RWPE2 (cell line): Measurements from ENCODE around the gene CREB3L2.
A peak's percentile ranks its signal among the peaks of the same experiment; 100 is the strongest.

ENCODE experiments used
- ATAC-seq: fragments of 200-7000 bp; cut with Tn5 transposase; 3 replicates; pipeline ENCODE4 v1.9.1; 2021; ENCODE audit warnings: low read depth
- DNase-seq: peaks from one replicate; pipeline ENCODE4 v3.0.0-alpha.2; 2020; ENCODE audit warnings: low spot score
- H3K27ac ChIP-seq: fragments of 450-650 bp; 2 replicates; pipeline ENCODE4 v1.5.1; 2017; ENCODE audit warnings: mild to moderate bottlenecking; ENCODE audit not compliant: poor library complexity, severe bottlenecking
- H3K27me3 ChIP-seq: fragments of 250-450 bp; sonication (Bioruptor Pico); 2 replicates; pipeline ENCODE4 v1.5.1; 2021; ENCODE audit warnings: mild to moderate bottlenecking, moderate library complexity; ENCODE audit not compliant: insufficient read depth, poor library complexity, severe bottlenecking
- H3K36me3 ChIP-seq: fragments of 250-450 bp; sonication (Bioruptor Pico); 2 replicates; pipeline ENCODE4 v1.5.1; 2020; ENCODE audit warnings: low read depth, mild to moderate bottlenecking, moderate library complexity
- H3K4me1 ChIP-seq: fragments of 250-450 bp; sonication (Bioruptor Pico); 2 replicates; pipeline ENCODE4 v1.5.1; 2021; ENCODE audit warnings: mild to moderate bottlenecking, moderate library complexity; ENCODE audit not compliant: insufficient read depth, poor library complexity, severe bottlenecking
- H3K4me3 ChIP-seq: fragments of 250-450 bp; sonication (Bioruptor Pico); 2 replicates; pipeline ENCODE4 v1.5.1; 2021; ENCODE audit warnings: mild to moderate bottlenecking, moderate library complexity; ENCODE audit not compliant: severe bottlenecking
- H3K9me3 ChIP-seq: fragments of 250-450 bp; sonication (Bioruptor Pico); 2 replicates; pipeline ENCODE4 v1.5.1; 2021; ENCODE audit warnings: mild to moderate bottlenecking, moderate library complexity; ENCODE audit not compliant: severe bottlenecking
- CTCF ChIP-seq: fragments of 450-650 bp; IDR thresholded peaks from one replicate; pipeline ENCODE4 v1.5.1; 2017; ENCODE audit warnings: mild to moderate bottlenecking, moderate library complexity; ENCODE audit not compliant: poor library complexity, severe bottlenecking

Gene CREB3L2

DNA sequence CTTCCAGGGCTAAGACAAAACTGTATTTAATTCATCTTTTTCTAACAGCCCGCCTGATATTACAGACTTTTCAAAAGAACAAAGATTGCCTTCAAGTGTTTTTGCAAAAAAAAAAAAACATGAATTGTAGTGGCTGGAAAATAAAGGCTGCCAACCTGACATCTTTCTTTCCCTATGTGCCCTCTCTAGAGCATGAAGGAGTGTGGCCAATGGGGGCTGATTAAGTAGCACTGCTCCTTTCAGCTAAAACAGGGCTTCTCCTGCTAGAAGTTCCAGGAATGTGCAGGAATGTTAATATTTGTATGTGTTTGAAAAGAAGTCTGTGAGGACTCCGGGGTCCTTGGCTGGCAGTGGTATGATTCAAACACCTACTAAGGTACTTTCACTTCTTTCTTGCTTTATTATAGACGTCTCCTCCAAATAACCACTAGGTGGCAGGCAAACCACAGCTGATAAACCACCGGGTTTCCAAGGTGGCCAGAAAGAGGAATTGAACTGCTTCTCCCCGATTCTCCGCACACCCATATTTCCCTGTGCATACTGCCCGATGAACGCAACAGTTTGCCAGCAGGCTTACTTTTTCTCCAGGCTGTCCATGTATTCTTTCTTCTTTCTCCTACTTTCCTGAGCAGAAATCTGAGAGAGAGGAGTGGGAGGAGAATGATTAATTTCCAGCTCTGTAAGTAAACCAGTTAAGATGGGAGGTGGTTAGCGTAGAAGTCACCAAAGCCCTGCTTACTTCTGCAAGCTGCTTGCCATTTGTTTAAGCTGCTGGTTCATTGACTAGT lies 98.3 kb downstream of the CREB3L2 start:
- ATAC-seq (peak; percentile 62), DNase-seq (no peak)
- H3K36me3 ChIP-seq: peaks cover 81% of the 10 kb centered on the region
- TF ChIP-seq CTCF: peak; percentile 84
- no peak overlapping the region for H3K27ac ChIP-seq
- no peaks in the 10 kb centered on the region for H3K4me1 ChIP-seq
- H3K27me3 ChIP-seq: no peaks in the 10 kb centered on the region
- H3K4me3 ChIP-seq: no peak overlapping the region
- H3K9me3 ChIP-seq: no peaks in the 10 kb centered on the region

DNA sequence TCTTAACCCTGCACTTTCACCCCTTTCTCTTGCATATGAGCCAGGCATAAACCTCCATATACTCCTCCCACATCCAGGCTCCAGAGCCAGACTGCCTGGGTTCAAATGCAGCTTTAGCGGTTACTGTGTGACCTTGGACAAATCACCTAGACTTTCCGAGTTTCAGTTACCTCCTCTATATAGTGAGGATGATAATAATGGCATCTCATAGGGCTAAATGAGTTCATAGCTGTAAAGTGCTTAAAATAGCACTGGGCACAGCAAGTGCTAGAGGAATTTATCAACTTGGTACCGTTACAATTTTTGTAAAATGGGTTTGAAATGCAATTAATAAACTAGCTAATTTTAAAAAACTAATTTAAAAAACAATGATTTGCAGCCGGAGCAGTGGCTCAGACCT lies 101.7 kb downstream of the CREB3L2 start:
- DNase-seq: no peak
- no peak for TF ChIP-seq CTCF
- no peak overlapping the region for H3K4me3 ChIP-seq
- H3K9me3 ChIP-seq: no peaks in the 10 kb centered on the region
- H3K27ac ChIP-seq: no peak overlapping the region
- no peak for ATAC-seq
- H3K4me1 ChIP-seq: no peaks in the 10 kb centered on the region
- H3K27me3 ChIP-seq: no peaks in the 10 kb centered on the region
- H3K36me3 ChIP-seq: peaks cover 84% of the 10 kb centered on the region

GRCh38 chr7:137898839-137899721 lies 102.8 kb downstream of the CREB3L2 start:
- Histone ChIP-seq H3K4me1 (no peaks in the 10 kb centered on the region), H3K9me3 (no peaks in the 10 kb centered on the region), H3K36me3 (peaks cover 90% of the 10 kb centered on the region), H3K4me3 (no peak overlapping the region), H3K27me3 (no peaks in the 10 kb centered on the region), H3K27ac (no peak overlapping the region)
- TF ChIP-seq CTCF: peak; percentile 84
- ATAC-seq: peak; percentile 86
- no peak for DNase-seq

- peaks cover 90% of the 10 kb centered on the region for H3K36me3 ChIP-seq
- H3K9me3 ChIP-seq: no peaks in the 10 kb centered on the region
- DNase-seq (no peak), ATAC-seq (no peak)
- no peak for TF ChIP-seq CTCF
- H3K27me3 ChIP-seq: no peaks in the 10 kb centered on the region
- no peaks in the 10 kb centered on the region for H3K4me1 ChIP-seq
- H3K4me3 ChIP-seq: no peak overlapping the region
- H3K27ac ChIP-seq: no peak overlapping the region
These were observed 106.3 kb downstream of the CREB3L2 start for GRCh38 chr7:137895301-137896221.
